ENCODE measurements around the gene IFITM5. TPM values are rescaled to one million over a fixed set of nuclear protein-coding genes. Genes with fewer than 3 reads are reported as not detected.

Gene IFITM5
- total and polyA plus RNA-seq, 4 donors: not detected

DNA sequence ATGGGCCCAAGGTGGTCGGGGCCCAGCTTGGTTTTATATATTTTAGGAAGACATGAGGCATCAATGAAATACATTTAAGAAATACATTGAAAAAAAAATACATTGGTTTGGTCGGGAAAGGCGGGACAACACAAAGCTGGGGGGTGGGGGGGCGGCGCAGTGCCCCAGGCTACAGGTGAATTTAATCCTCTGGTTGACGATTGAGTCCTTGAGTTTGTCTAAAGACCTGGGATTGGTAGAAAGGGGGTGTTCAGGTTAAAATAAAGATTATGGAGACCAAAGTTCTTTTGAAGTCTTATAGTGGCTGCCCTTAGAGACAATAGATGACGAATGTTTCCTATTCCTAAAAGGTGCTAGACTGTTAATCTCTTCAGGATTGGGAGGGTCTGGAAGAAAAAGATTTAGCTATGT, 17.6 kb upstream of the IFITM5 start:
- Histone ChIP-seq H3K27ac (ENCODE audit: low read depth in 1 of 2, low read length in 1 of 2) (peak overlapping the region in 1 of 2 donors; percentile 79), H3K36me3 (ENCODE audit: control insufficient read depth in 4 of 4, insufficient read depth in 4 of 4, low read length in 4 of 4) (no peaks in the 10 kb centered on the region), H3K4me1 (ENCODE audit: control insufficient read depth in 5 of 5, insufficient read depth in 5 of 5, low read length in 5 of 5) (peaks cover 0 to 48% (median 15%) of the 10 kb centered on the region in 5 donors), H3K4me3 (no peak overlapping the region), H3K27me3 (ENCODE audit: control insufficient read depth in 3 of 3, insufficient read depth in 3 of 3, low read length in 2 of 3) (peaks cover 0 to 20% (median 16%) of the 10 kb centered on the region in 3 donors), H3K9me3 (ENCODE audit: control insufficient read depth in 4 of 4, insufficient read depth in 3 of 4, low read length in 3 of 4) (no peaks in the 10 kb centered on the region), H3K9ac (ENCODE audit: insufficient read depth in 1 of 2, low read length in 2 of 2) (no peak overlapping the region)
- TF ChIP-seq, protein P1, sequence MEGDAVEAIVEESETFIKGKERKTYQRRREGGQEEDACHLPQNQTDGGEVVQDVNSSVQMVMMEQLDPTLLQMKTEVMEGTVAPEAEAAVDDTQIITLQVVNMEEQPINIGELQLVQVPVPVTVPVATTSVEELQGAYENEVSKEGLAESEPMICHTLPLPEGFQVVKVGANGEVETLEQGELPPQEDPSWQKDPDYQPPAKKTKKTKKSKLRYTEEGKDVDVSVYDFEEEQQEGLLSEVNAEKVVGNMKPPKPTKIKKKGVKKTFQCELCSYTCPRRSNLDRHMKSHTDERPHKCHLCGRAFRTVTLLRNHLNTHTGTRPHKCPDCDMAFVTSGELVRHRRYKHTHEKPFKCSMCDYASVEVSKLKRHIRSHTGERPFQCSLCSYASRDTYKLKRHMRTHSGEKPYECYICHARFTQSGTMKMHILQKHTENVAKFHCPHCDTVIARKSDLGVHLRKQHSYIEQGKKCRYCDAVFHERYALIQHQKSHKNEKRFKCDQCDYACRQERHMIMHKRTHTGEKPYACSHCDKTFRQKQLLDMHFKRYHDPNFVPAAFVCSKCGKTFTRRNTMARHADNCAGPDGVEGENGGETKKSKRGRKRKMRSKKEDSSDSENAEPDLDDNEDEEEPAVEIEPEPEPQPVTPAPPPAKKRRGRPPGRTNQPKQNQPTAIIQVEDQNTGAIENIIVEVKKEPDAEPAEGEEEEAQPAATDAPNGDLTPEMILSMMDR (IDR thresholded peaks at IDR 0.05; ENCODE audit: control extremely low read depth, extremely low read depth): no peak
- WGBS, 2 donors: 80 to 84% methylated on average over 7 of the region's 7 CpGs
- DNase-seq (no peak), ATAC-seq (ENCODE audit: insufficient read depth, low FRiP score) (no peak)

DNA sequence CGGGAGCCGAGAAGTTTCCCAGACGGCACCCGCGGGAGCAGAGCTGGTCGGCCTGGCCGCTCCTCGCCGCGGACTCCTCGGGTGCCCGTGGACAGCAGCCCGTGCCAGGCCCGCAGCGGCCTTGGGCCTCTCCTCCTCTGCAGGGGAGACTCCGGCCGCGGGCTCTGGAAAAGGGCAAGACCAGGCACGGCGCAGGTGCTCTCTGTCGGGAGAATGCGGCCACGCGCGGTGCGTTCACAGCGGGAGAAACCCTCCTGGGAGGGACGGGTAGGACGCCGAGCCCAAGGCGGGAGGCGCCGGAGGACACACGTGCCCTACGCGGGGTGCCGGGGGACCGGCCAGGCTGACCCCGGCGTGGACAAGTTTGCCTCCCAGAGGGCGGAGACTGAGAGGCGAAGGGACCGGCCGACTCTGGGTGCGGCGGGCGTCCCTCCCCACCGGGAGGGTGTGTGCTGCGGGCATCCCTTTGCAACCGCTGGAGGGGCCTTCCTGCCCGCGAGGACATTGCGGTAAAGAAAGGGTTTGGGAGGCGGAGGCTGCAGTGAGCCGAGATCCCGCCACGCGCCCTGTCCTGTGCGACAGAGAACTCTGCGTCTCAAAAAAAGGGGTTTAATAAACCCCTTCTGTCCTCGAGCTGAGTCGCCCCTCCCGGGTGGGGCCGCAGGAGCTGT, 16.8 kb upstream of the IFITM5 start:
- peaks cover 0 to 20% (median 16%) of the 10 kb centered on the region in 3 donors for H3K27me3 ChIP-seq (ENCODE audit: control insufficient read depth in 3 of 3, insufficient read depth in 3 of 3, low read length in 2 of 3)
- no peaks in the 10 kb centered on the region for H3K9me3 ChIP-seq (ENCODE audit: control insufficient read depth in 4 of 4, insufficient read depth in 3 of 4, low read length in 3 of 4)
- no peaks in the 10 kb centered on the region for H3K36me3 ChIP-seq (ENCODE audit: control insufficient read depth in 4 of 4, insufficient read depth in 4 of 4, low read length in 4 of 4)
- peak overlapping the region; percentile 27 for H3K4me3 ChIP-seq
- H3K4me1 ChIP-seq (ENCODE audit: control insufficient read depth in 5 of 5, insufficient read depth in 5 of 5, low read length in 5 of 5): peaks cover 0 to 51% (median 15%) of the 10 kb centered on the region in 5 donors
- peak overlapping the region; percentile 70 to 79 for H3K27ac ChIP-seq (ENCODE audit: low read depth in 1 of 2, low read length in 1 of 2)
- TF ChIP-seq, protein P1 (IDR thresholded peaks at IDR 0.05; ENCODE audit: control extremely low read depth, extremely low read depth): no peak
- 34% methylated on average over 59 to 64 of the region's 64 CpGs for WGBS, 2 donors
- no peak for DNase-seq
- H3K9ac ChIP-seq (ENCODE audit: insufficient read depth in 1 of 2, low read length in 2 of 2): no peak overlapping the region
- no peak for ATAC-seq (ENCODE audit: insufficient read depth, low FRiP score)

DNA sequence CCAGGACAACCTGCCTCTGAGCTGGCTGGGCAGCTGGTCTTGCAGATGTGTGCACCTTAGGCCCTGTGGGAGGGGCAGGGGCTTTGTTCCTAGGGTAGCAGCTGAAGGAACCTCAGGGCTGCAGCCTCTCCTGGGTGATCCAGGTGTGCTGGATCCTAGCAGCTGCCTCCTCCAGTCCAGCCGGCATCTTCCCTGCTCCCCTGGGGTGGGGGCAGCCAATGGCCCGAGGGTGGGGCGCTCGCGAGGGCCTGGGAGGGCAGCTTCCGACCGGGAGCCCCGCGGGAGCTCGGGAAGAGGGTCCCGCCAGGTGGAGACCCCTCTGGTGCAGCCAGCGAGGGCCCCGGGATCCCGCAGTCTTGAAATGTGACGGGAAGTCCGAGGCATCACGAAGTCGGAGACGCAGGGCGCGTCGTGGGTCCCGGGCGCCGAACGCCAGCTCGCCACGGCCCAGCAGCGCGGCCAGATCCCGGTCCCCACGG, 16.2 kb upstream of the IFITM5 start:
- DNase-seq (no peak), ATAC-seq (ENCODE audit: insufficient read depth, low FRiP score) (no peak)
- peaks cover 0 to 20% (median 16%) of the 10 kb centered on the region in 3 donors for H3K27me3 ChIP-seq (ENCODE audit: control insufficient read depth in 3 of 3, insufficient read depth in 3 of 3, low read length in 2 of 3)
- H3K9ac ChIP-seq (ENCODE audit: insufficient read depth in 1 of 2, low read length in 2 of 2): no peak overlapping the region
- TF ChIP-seq, protein P1 (IDR thresholded peaks at IDR 0.05; ENCODE audit: control extremely low read depth, extremely low read depth): no peak
- 57 to 68% methylated on average over 27 to 32 of the region's 32 CpGs for WGBS, 2 donors
- H3K36me3 ChIP-seq (ENCODE audit: control insufficient read depth in 4 of 4, insufficient read depth in 4 of 4, low read length in 4 of 4): no peaks in the 10 kb centered on the region
- peak overlapping the region; percentile 27 for H3K4me3 ChIP-seq
- H3K4me1 ChIP-seq (ENCODE audit: control insufficient read depth in 5 of 5, insufficient read depth in 5 of 5, low read length in 5 of 5): peaks cover 0 to 47% (median 15%) of the 10 kb centered on the region in 5 donors
- H3K9me3 ChIP-seq (ENCODE audit: control insufficient read depth in 4 of 4, insufficient read depth in 3 of 4, low read length in 3 of 4): no peaks in the 10 kb centered on the region
- peak overlapping the region; percentile 70 to 79 for H3K27ac ChIP-seq (ENCODE audit: low read depth in 1 of 2, low read length in 1 of 2)

All from lung (tissue), 12 donors.